Stimulated activated CD8-positive, alpha-beta memory T cell treated with anti-CD3 and anti-CD28 coated beads, Interleukin-7, amount 100 ng/mL, for 4 hours (primary cell): ENCODE measurements around the gene ECI1.
"Not testable (repeated sequence)": the region's sequence is repeated elsewhere in the genome, so short reads cannot be mapped to it uniquely, and the experiment has no call there.

Experiments used
- DNase-seq, 2 donors: peaks; one replicate each; pipeline ENCODE4 v3.0.0-alpha.2; 2020; ENCODE audit warnings: low read depth in 2 of 2

Gene ECI1

GRCh38 chr16:2278956-2279800 is 27.8 kb upstream of the ECI1 start:
- no peak for DNase-seq

- DNase-seq: no peak
Observed at GRCh38 chr16:2278272-2278608, 26.9 kb upstream of the ECI1 start.

GRCh38 chr16:2277466-2278271 is 26.3 kb upstream of the ECI1 start:
- no peak for DNase-seq

- DNase-seq: no peak
Observed at GRCh38 chr16:2276368-2277195, 25.2 kb upstream of the ECI1 start.

- DNase-seq: no peak
Observed at GRCh38 chr16:2275476-2276367, 24.3 kb upstream of the ECI1 start.

- DNase-seq: no peak
Observed at GRCh38 chr16:2273931-2274330, 22.5 kb upstream of the ECI1 start.

- no peak for DNase-seq
Observed at GRCh38 chr16:2273484-2273883, 22.1 kb upstream of the ECI1 start.

- no peak for DNase-seq
Observed at GRCh38 chr16:2271848-2272461, 20.6 kb upstream of the ECI1 start.

- no peak for DNase-seq
Observed at GRCh38 chr16:2270588-2271470, 19.4 kb upstream of the ECI1 start.

- no peak for DNase-seq
Observed at GRCh38 chr16:2270070-2270462, 18.7 kb upstream of the ECI1 start.

GRCh38 chr16:2267913-2268666 is 16.7 kb upstream of the ECI1 start, which contains the start of gene RNPS1:
Gene RNPS1 (minus strand): TSS chr16:2268126. CDS start chr16:2264643, 3,483 bp downstream.
- DNase-seq: peak; percentile 89 to 95

- DNase-seq: not testable (repeated sequence)
Observed at GRCh38 chr16:2267505-2267912, 16.1 kb upstream of the ECI1 start.

GRCh38 chr16:2266887-2267286 is 15.5 kb upstream of the ECI1 start:
- DNase-seq: not testable (repeated sequence)

- DNase-seq: not testable (repeated sequence)
Observed at GRCh38 chr16:2263026-2263425, 11.6 kb upstream of the ECI1 start.

- DNase-seq: no peak
Observed at GRCh38 chr16:2260250-2260649, 8.9 kb upstream of the ECI1 start.

GRCh38 chr16:2258530-2258929 is 7.1 kb upstream of the ECI1 start:
- not testable (repeated sequence) for DNase-seq

GRCh38 chr16:2257726-2258125 is 6.3 kb upstream of the ECI1 start:
- no peak for DNase-seq

- no peak for DNase-seq
Observed at GRCh38 chr16:2256531-2257140, 5.2 kb upstream of the ECI1 start.
